Mammary epithelial cell (primary cell): ENCODE results near the gene ABI1.

Source experiments
- CTCF ChIP-seq, 2 donors: IDR thresholded peaks in 1 of 2; conservative IDR thresholded peaks in 1 of 2; 2 replicates each; pipeline ENCODE4 v1.5.1; 2011 to 2012; ENCODE audit warnings: inconsistent platforms in 2 of 2, low read length in 2 of 2, mild to moderate bottlenecking in 2 of 2, control low read depth in 1 of 2, low read depth in 1 of 2; ENCODE audit not compliant: insufficient read depth in 1 of 2; ENCODE audit errors: extremely low read depth in 1 of 2
- EZH2 ChIP-seq: IDR thresholded peaks from 2 replicates; pipeline ENCODE4 v1.6.1; 2012; ENCODE audit warnings: low read length, inconsistent platforms, borderline replicate concordance

DNA sequence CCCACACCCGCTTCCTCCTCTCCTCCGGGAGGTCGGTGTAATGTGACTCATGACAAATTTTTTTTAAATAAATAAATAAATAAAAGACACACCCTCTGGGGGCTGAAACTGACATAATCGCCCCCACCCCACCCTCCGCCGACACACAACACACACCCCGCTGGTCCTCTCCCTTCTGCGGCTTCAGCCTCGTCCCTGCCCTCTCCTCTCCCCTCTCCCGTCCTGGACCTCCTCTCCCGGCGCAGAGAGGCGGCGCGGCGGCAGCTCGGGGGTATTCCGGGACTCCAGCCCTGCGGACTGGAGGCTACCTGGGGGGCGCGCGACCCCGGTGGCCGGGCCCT is 686 bp downstream of the ABI1 start:
- no peak for TF ChIP-seq CTCF (conservative IDR thresholded peaks at IDR 0.05 in 1 of 2, IDR thresholded peaks at IDR 0.05 in 1 of 2; ENCODE audit: extremely low read depth in 1 of 2, insufficient read depth in 1 of 2, low read depth in 1 of 2, low read length in 2 of 2)
- TF ChIP-seq EZH2 = no peak
